Natural killer cell (primary cell): Measurements from ENCODE around the gene ANKRD7. TPM values are rescaled to one million over a fixed set of nuclear protein-coding genes. Genes with fewer than 3 reads are reported as not detected.
"Not testable (repeated sequence)": the region's sequence is repeated elsewhere in the genome, so short reads cannot be mapped to it uniquely, and the experiment has no call there.

ENCODE experiments used
- ATAC-seq, 3 donors: fragments of 150-1000 bp in 2 of 3; fragments of 200-7000 bp in 1 of 3; cut with Tn5 transposase; 1 replicate in 1 of 3; 2 replicates in 2 of 3; pipeline ENCODE4 v1.10.0; 2021; ENCODE audit warnings: mild to moderate bottlenecking in 2 of 3, moderate library complexity in 2 of 3
- DNase-seq, 2 donors: peaks; one replicate each; pipeline versions ENCODE4 v3.0.0 to v3.0.0-alpha.2; 2013 to 2021; ENCODE audit warnings: mixed read lengths in 1 of 2
- H3K27ac ChIP-seq: one replicate; pipeline ENCODE4 v1.5.1; 2013; ENCODE audit warnings: mild to moderate bottlenecking, low read length
- H3K27me3 ChIP-seq: one replicate; pipeline ENCODE4 v1.6.1; 2013; ENCODE audit warnings: low read length; ENCODE audit not compliant: control insufficient read depth, insufficient read depth
- H3K36me3 ChIP-seq: one replicate; pipeline ENCODE4 v1.6.1; 2013; ENCODE audit warnings: low read length; ENCODE audit not compliant: control insufficient read depth, insufficient read depth
- H3K4me1 ChIP-seq: one replicate; pipeline ENCODE4 v1.6.1; 2013; ENCODE audit warnings: low read length; ENCODE audit not compliant: control insufficient read depth, insufficient read depth
- H3K4me3 ChIP-seq: one replicate; pipeline ENCODE4 v1.5.1; 2013; ENCODE audit warnings: low read length
- H3K9me3 ChIP-seq: one replicate; pipeline ENCODE4 v1.6.1; 2013; ENCODE audit warnings: low read length; ENCODE audit not compliant: control insufficient read depth, insufficient read depth
- H3K27ac Mint-ChIP-seq, 2 donors: one replicate each; pipeline ENCODE4 v1.8.0; 2022; ENCODE audit warnings: mild to moderate bottlenecking in 2 of 2, mixed read lengths in 2 of 2, moderate library complexity in 1 of 2
- H3K27me3 Mint-ChIP-seq, 2 donors: one replicate each; pipeline ENCODE4 v1.8.0; 2022; ENCODE audit warnings: low read depth in 2 of 2, mixed read lengths in 2 of 2
- H3K36me3 Mint-ChIP-seq: one replicate; pipeline ENCODE4 v1.8.0; 2022; ENCODE audit warnings: mixed read lengths
- H3K4me1 Mint-ChIP-seq, 2 donors: one replicate each; pipeline ENCODE4 v1.8.0; 2022; ENCODE audit warnings: mixed read lengths in 2 of 2
- H3K4me3 Mint-ChIP-seq: one replicate; pipeline ENCODE4 v1.8.0; 2022; ENCODE audit warnings: mild to moderate bottlenecking, moderate library complexity, mixed read lengths
- H3K9me3 Mint-ChIP-seq, 2 donors: one replicate each; pipeline ENCODE4 v1.8.0; 2022; ENCODE audit warnings: mixed read lengths in 2 of 2
- CTCF ChIP-seq: fragments of 200-600 bp; IDR thresholded peaks from one replicate; pipeline ENCODE4 v1.8.0; 2022; ENCODE audit warnings: antibody characterized with exemption
- WGBS: methylation state at CpG from one replicate; pipeline ENCODE4 v1.1.7; 2013; ENCODE audit warnings: missing lambda C conversion rate; ENCODE audit not compliant: insufficient coverage; 5-methylcytosine and 5-hydroxymethylcytosine counted together
- intact Hi-C: fragments of 100-400 bp; cut with micrococcal nuclease; formaldehyde crosslinking; loops from one replicate; pipeline ENCODE4 v1.14.2; 2022
- total RNA-seq, 4 donors: library from RNA; stranded (reverse); fragments of 120-200 nt in 1 of 4; gene quantifications; one replicate each; pipeline versions ENCODE4 v1.2.3 to v1.2.4, GENCODE V29; 2013 to 2022

Gene ANKRD7
- total RNA-seq, 3 donors from 2014 or later (not counting 1 experiment from before 2014, with no cell fraction given) = not detected

- no peaks in the 10 kb centered on the region for H3K4me1 ChIP-seq
- Mint-ChIP-seq H3K27ac (no peak overlapping the region), H3K36me3 (no peaks in the 10 kb centered on the region), H3K27me3 (peaks cover 6% of the 10 kb centered on the region in 2 donors), H3K4me3 (no peak overlapping the region), H3K4me1 (no peaks in the 10 kb centered on the region), H3K9me3 (no peaks in the 10 kb centered on the region)
- DNase-seq (no peak), ATAC-seq (no peak)
- no CpG with 5 or more reads among the region's 1 CpG for WGBS
- no peak for TF ChIP-seq CTCF
- H3K4me3 ChIP-seq = no peak overlapping the region
- H3K27ac ChIP-seq = no peak overlapping the region
- no peaks in the 10 kb centered on the region for H3K27me3 ChIP-seq
- no peaks in the 10 kb centered on the region for H3K9me3 ChIP-seq
- no peaks in the 10 kb centered on the region for H3K36me3 ChIP-seq
- intact Hi-C loops = no loop called here
These were observed 8.3 kb downstream of the ANKRD7 start for GRCh38 chr7:118232837-118233236.

- Mint-ChIP-seq H3K36me3 (no peaks in the 10 kb centered on the region), H3K27me3 (peaks cover 2 to 6% of the 10 kb centered on the region in 2 donors), H3K4me3 (no peak overlapping the region), H3K4me1 (no peaks in the 10 kb centered on the region), H3K27ac (no peak overlapping the region), H3K9me3 (no peaks in the 10 kb centered on the region)
- intact Hi-C loops = no loop called here
- no peak for ATAC-seq
- no peak overlapping the region for H3K27ac ChIP-seq
- H3K4me3 ChIP-seq = no peak overlapping the region
- WGBS = 71% methylated on average over 1 of the region's 1 CpG
- no peaks in the 10 kb centered on the region for H3K36me3 ChIP-seq
- TF ChIP-seq CTCF = no peak
- H3K27me3 ChIP-seq = peaks cover 2% of the 10 kb centered on the region
- H3K9me3 ChIP-seq = no peaks in the 10 kb centered on the region
- DNase-seq = no peak
- no peaks in the 10 kb centered on the region for H3K4me1 ChIP-seq
These were observed 9.3 kb downstream of the ANKRD7 start for GRCh38 chr7:118233799-118234198.

GRCh38 chr7:118239014-118239413, 14.5 kb downstream of the ANKRD7 start:
- no peak overlapping the region for H3K27ac Mint-ChIP-seq
- ATAC-seq = no peak

GRCh38 chr7:118240320-118240719, 15.8 kb downstream of the ANKRD7 start:
- H3K27ac Mint-ChIP-seq, H3K4me1 Mint-ChIP-seq, H3K27ac ChIP-seq, intact Hi-C loops, H3K9me3 Mint-ChIP-seq, H3K9me3 ChIP-seq, ATAC-seq, DNase-seq, H3K27me3 Mint-ChIP-seq, H3K4me1 ChIP-seq, H3K4me3 ChIP-seq, H3K27me3 ChIP-seq, H3K36me3 Mint-ChIP-seq, H3K4me3 Mint-ChIP-seq, H3K36me3 ChIP-seq: not testable (repeated sequence)
- no CpG with 5 or more reads among the region's 2 CpGs for WGBS

More at GRCh38 chr7:118239014-118239413, 14.5 kb downstream of the ANKRD7 start:
- Histone ChIP-seq H3K9me3 (no peaks in the 10 kb centered on the region), H3K27me3 (peaks cover 2% of the 10 kb centered on the region), H3K4me1 (no peaks in the 10 kb centered on the region), H3K36me3 (no peaks in the 10 kb centered on the region), H3K27ac (no peak overlapping the region), H3K4me3 (no peak overlapping the region)
- Mint-ChIP-seq H3K4me1 (no peaks in the 10 kb centered on the region), H3K9me3 (peaks cover 0 to 2% of the 10 kb centered on the region in 2 donors), H3K27me3 (peaks cover 3 to 6% of the 10 kb centered on the region in 2 donors), H3K36me3 (peaks cover 7% of the 10 kb centered on the region), H3K4me3 (no peak overlapping the region)
- 96% methylated on average over 3 of the region's 3 CpGs for WGBS
- no peak for DNase-seq
- intact Hi-C loops = no loop called here
- no peak for TF ChIP-seq CTCF
